HepG2 (cell line): ENCODE data around the gene SYVN1. TPM values are rescaled to one million over a fixed set of nuclear protein-coding genes. Genes with fewer than 3 reads are reported as not detected.

Experiments
- ATF3 ChIP-seq: sonication (generic); formaldehyde crosslinking; IDR thresholded peaks from 2 replicates; pipeline ENCODE4 v1.4.0; 2020; ENCODE audit warnings: missing genetic modification reagents
- BATF2 ChIP-seq: sonication (generic); formaldehyde crosslinking; IDR thresholded peaks from 2 replicates; pipeline ENCODE4 v1.8.0; 2022; ENCODE audit warnings: mild to moderate bottlenecking, missing genetic modification reagents, moderate library complexity
- CHD2 ChIP-seq: IDR thresholded peaks from 2 replicates; pipeline ENCODE4 v1.6.1; 2011; ENCODE audit warnings: low read depth, low read length, improper control_type of control experiment
- ETV5 ChIP-seq: IDR thresholded peaks from 2 replicates; pipeline ENCODE4 v1.6.1; 2018; ENCODE audit warnings: missing biosample characterization, missing genetic modification reagents, inconsistent platforms, borderline replicate concordance
- EZH2 ChIP-seq: conservative IDR thresholded peaks from 2 replicates; pipeline ENCODE4 v1.6.1; 2012; ENCODE audit warnings: mild to moderate bottlenecking, low read depth, low read length, moderate library complexity
- GPN1 ChIP-seq: sonication (generic); formaldehyde crosslinking; IDR thresholded peaks from 2 replicates; pipeline ENCODE4 v1.5.1; 2020; ENCODE audit warnings: missing genetic modification reagents, borderline replicate concordance
- ISL2 ChIP-seq: sonication (generic); formaldehyde crosslinking; IDR thresholded peaks from 2 replicates; pipeline ENCODE4 v1.5.0; 2020; ENCODE audit warnings: missing genetic modification reagents
- KDM5B ChIP-seq: sonication (generic); formaldehyde crosslinking; IDR thresholded peaks from 2 replicates; pipeline ENCODE4 v1.4.0; 2020; ENCODE audit warnings: missing genetic modification reagents, mild to moderate bottlenecking, borderline replicate concordance
- MLLT10 ChIP-seq: sonication (generic); formaldehyde crosslinking; IDR thresholded peaks from 2 replicates; pipeline ENCODE4 v1.4.0; 2020; ENCODE audit warnings: missing genetic modification reagents
- NFIC ChIP-seq: IDR thresholded peaks from 2 replicates; pipeline ENCODE4 v1.6.1; 2012; ENCODE audit warnings: mild to moderate bottlenecking, low read length, inconsistent platforms
- PHF8 ChIP-seq: sonication (generic); formaldehyde crosslinking; IDR thresholded peaks from 2 replicates; pipeline ENCODE4 v1.5.0; 2020; ENCODE audit warnings: missing genetic modification reagents
- RAD51 ChIP-seq: fragments of 450-650 bp; IDR thresholded peaks from 2 replicates; pipeline ENCODE4 v1.6.1; 2016; ENCODE audit warnings: borderline replicate concordance
- RBM22 ChIP-seq: fragments of 200-400 bp; formaldehyde crosslinking; optimal IDR thresholded peaks from 2 replicates; pipeline ENCODE3; 2017; ENCODE audit warnings: mild to moderate bottlenecking, low read length, moderate library complexity
- RELA ChIP-seq: sonication (generic); formaldehyde crosslinking; IDR thresholded peaks from 2 replicates; pipeline ENCODE4 v1.4.0; 2020; ENCODE audit warnings: missing genetic modification reagents
- SAFB2 ChIP-seq: sonication (generic); formaldehyde crosslinking; IDR thresholded peaks from 2 replicates; pipeline ENCODE4 v1.5.1; 2020; ENCODE audit warnings: missing genetic modification reagents, low read depth, mild to moderate bottlenecking, borderline replicate concordance
- SRY ChIP-seq: sonication (generic); formaldehyde crosslinking; IDR thresholded peaks from 2 replicates; pipeline ENCODE4 v1.8.0; 2022; ENCODE audit warnings: mild to moderate bottlenecking, missing genetic modification reagents
- THRA ChIP-seq: sonication (generic); formaldehyde crosslinking; IDR thresholded peaks from 2 replicates; pipeline ENCODE4 v1.4.0; 2020; ENCODE audit warnings: missing genetic modification reagents, borderline replicate concordance
- TOE1 ChIP-seq: sonication (generic); formaldehyde crosslinking; IDR thresholded peaks from 2 replicates; pipeline ENCODE4 v1.4.0; 2020; ENCODE audit warnings: mild to moderate bottlenecking, missing genetic modification reagents
- ZBTB3 ChIP-seq: sonication (generic); formaldehyde crosslinking; IDR thresholded peaks from 2 replicates; pipeline ENCODE4 v1.4.0; 2020; ENCODE audit warnings: low read depth, mild to moderate bottlenecking, moderate library complexity, missing genetic modification reagents, borderline replicate concordance
- ZFP36 ChIP-seq: fragments of 150-350 bp; IDR thresholded peaks from 2 replicates; pipeline ENCODE4 v1.6.1; 2018; ENCODE audit warnings: borderline replicate concordance, low read length, low read depth; ENCODE audit not compliant: partially characterized antibody
- ZNF18 ChIP-seq: sonication (generic); formaldehyde crosslinking; IDR thresholded peaks from 2 replicates; pipeline ENCODE4 v1.8.0; 2022; ENCODE audit warnings: mild to moderate bottlenecking, missing genetic modification reagents; ENCODE audit not compliant: insufficient replicate concordance
- ZNF232 ChIP-seq: sonication (generic); formaldehyde crosslinking; IDR thresholded peaks from 2 replicates; pipeline ENCODE4 v1.4.0; 2020; ENCODE audit warnings: missing genetic modification reagents, borderline replicate concordance
- ZNF335 ChIP-seq: sonication (generic); formaldehyde crosslinking; IDR thresholded peaks from 2 replicates; pipeline ENCODE4 v1.4.0; 2020; ENCODE audit warnings: missing genetic modification reagents
- ZNF343 ChIP-seq: sonication (generic); formaldehyde crosslinking; IDR thresholded peaks from 2 replicates; pipeline ENCODE4 v1.4.0; 2020; ENCODE audit warnings: mild to moderate bottlenecking, missing genetic modification reagents
- ZNF468 ChIP-seq: sonication (generic); formaldehyde crosslinking; IDR thresholded peaks from 2 replicates; pipeline ENCODE4 v1.8.0; 2022; ENCODE audit warnings: mild to moderate bottlenecking, moderate library complexity, missing genetic modification reagents
- ZNF788 ChIP-seq: sonication (generic); formaldehyde crosslinking; IDR thresholded peaks from 2 replicates; pipeline ENCODE4 v1.5.0; 2020; ENCODE audit warnings: mild to moderate bottlenecking, missing genetic modification reagents, borderline replicate concordance
- polyA plus RNA-seq, 8 experiments: library from polyadenylated mRNA; depleted of rRNA in 3 of 8; stranded (reverse) in 7 of 8; unstranded in 1 of 8; fragments of >200 nt; fragmentation: Illumina TruSeq in 4 of 8; extraction: Trizol in 4 of 8; gene quantifications; 2 replicates each; pipeline versions ENCODE4 v1.2.1 to v1.2.3, GENCODE V29; 2011 to 2016; ENCODE audit warnings: low read depth in 4 of 8, missing spikeins in 1 of 8, mixed read lengths in 1 of 8; ENCODE audit not compliant: insufficient read depth in 1 of 8
- total RNA-seq, 5 experiments: library from RNA; depleted of rRNA; stranded (reverse); fragments of >200 nt; fragmentation: Illumina TruSeq; extraction: Trizol; gene quantifications; 2 replicates each; pipeline ENCODE4 v1.2.3, GENCODE V29; 2016; ENCODE audit warnings: low read depth in 1 of 5

SYVN1 gene
- total and polyA plus RNA-seq, 2 of the 13 experiments (the other 11 are each of a cell fraction or from before 2014, with no cell fraction given), result 10.3 to 22.5 TPM

GRCh38 chr11:65182258-65183170, 48.2 kb upstream of the SYVN1 start (continued):
- TF ChIP-seq BATF2 (CRISPR knock-in tag) (no peak), SAFB2 (CRISPR knock-in tag) (no peak), RELA (CRISPR knock-in tag) (no peak), ZNF788 (0 out of 2 replicates have a peak, but pooled peaks have one; percentile 59), ZNF343 (CRISPR knock-in tag) (no peak), RBM22 (no peak), ZNF335 (CRISPR knock-in tag) (no peak), ZFP36 (no peak), ISL2 (CRISPR knock-in tag) (no peak), SRY (peak; percentile 47; the same call in 1 of the 2 replicates), NFIC (no peak), ZBTB3 (no peak), ZNF232 (no peak), TOE1 (CRISPR knock-in tag) (no peak), ZNF468 (CRISPR knock-in tag) (no peak), ZNF18 (no peak), MLLT10 (CRISPR knock-in tag) (no peak), PHF8 (CRISPR knock-in tag) (0 out of 2 replicates have a peak, but pooled peaks have one; percentile 11), EZH2 (no peak), KDM5B (CRISPR knock-in tag) (no peak), RAD51 (no peak), CHD2 (no peak), ETV5 (CRISPR knock-in tag) (no peak), GPN1 (CRISPR knock-in tag) (no peak), THRA (CRISPR knock-in tag) (no peak), ATF3 (CRISPR knock-in tag) (no peak)
